GM12864 (cell line): Measurements from ENCODE around the gene PITPNM3.

Source experiments
- DNase-seq: peaks from one replicate; pipeline ENCODE4 v3.0.0-alpha.2; 2011; ENCODE audit warnings: low read depth
- H3K4me3 ChIP-seq: 2 replicates; pipeline ENCODE4 v1.5.1; 2011; ENCODE audit warnings: mild to moderate bottlenecking, low read depth, low read length, control low read depth
- CTCF ChIP-seq: IDR thresholded peaks from 2 replicates; pipeline ENCODE4 v1.5.1; 2011; ENCODE audit warnings: low read depth, mild to moderate bottlenecking, moderate library complexity, low read length, control low read depth, inconsistent platforms; ENCODE audit errors: missing control alignments

PITPNM3 gene

GRCh38 chr17:6454495-6455320 is 101.6 kb downstream of the PITPNM3 start:
- H3K4me3 ChIP-seq, result peak overlapping the region; percentile 34
- TF ChIP-seq CTCF, result no peak
- no peak for DNase-seq

- no peak for DNase-seq
- H3K4me3 ChIP-seq, result no peak overlapping the region
- no peak for TF ChIP-seq CTCF
Observed at GRCh38 chr17:6453279-6454024, 102.9 kb downstream of the PITPNM3 start.

- no peak overlapping the region for H3K4me3 ChIP-seq
- DNase-seq, result no peak
- TF ChIP-seq CTCF, result no peak
Observed at GRCh38 chr17:6452471-6453266, 103.7 kb downstream of the PITPNM3 start.

GRCh38 chr17:6450926-6451832 is 105.2 kb downstream of the PITPNM3 start:
- no peak for TF ChIP-seq CTCF
- no peak for DNase-seq
- no peak overlapping the region for H3K4me3 ChIP-seq

- no peak overlapping the region for H3K4me3 ChIP-seq
- no peak for DNase-seq
- TF ChIP-seq CTCF, result no peak
Observed at GRCh38 chr17:6449307-6449706, 107.0 kb downstream of the PITPNM3 start.

GRCh38 chr17:6448473-6448872 is 107.9 kb downstream of the PITPNM3 start:
- DNase-seq, result no peak
- no peak overlapping the region for H3K4me3 ChIP-seq
- TF ChIP-seq CTCF, result no peak
